Peyer's patch (tissue), 4 donors: ENCODE measurements around the gene ISOC2. TPM values are rescaled to one million over a fixed set of nuclear protein-coding genes. Genes with fewer than 3 reads are reported as not detected.
A peak's percentile ranks its signal among the peaks of the same experiment; 100 is the strongest.
"Not testable (repeated sequence)": the region's sequence is repeated elsewhere in the genome, so short reads cannot be mapped to it uniquely, and the experiment has no call there.

Experiments
- DNase-seq, 3 donors: peaks; one replicate each; pipeline ENCODE4 v3.0.0-alpha.2; 2017 to 2019
- H3K27ac ChIP-seq, 4 donors: fragments of 200-600 bp; sonication (generic); one replicate each; pipeline ENCODE4 v1.5.1; 2016 to 2019
- H3K27me3 ChIP-seq, 2 donors: fragments of 200-600 bp; sonication (generic); one replicate each; pipeline ENCODE4 v1.5.1; 2019
- H3K36me3 ChIP-seq, 3 donors: fragments of 200-600 bp; sonication (generic); one replicate each; pipeline ENCODE4 v1.5.1; 2016 to 2019
- H3K4me1 ChIP-seq, 4 donors: fragments of 200-600 bp; sonication (generic); one replicate each; pipeline ENCODE4 v1.5.1; 2016 to 2019
- H3K4me3 ChIP-seq, 4 donors: fragments of 200-600 bp; sonication (generic); 1 replicate in 3 of 4; 2 replicates in 1 of 4; pipeline ENCODE4 v1.5.1; 2016 to 2019; ENCODE audit warnings: mild to moderate bottlenecking in 1 of 4
- H3K9me3 ChIP-seq, 4 donors: fragments of 200-600 bp; sonication (generic); one replicate each; pipeline ENCODE4 v1.5.1; 2016 to 2019; ENCODE audit warnings: mild to moderate bottlenecking in 1 of 4
- POLR2A ChIP-seq, 2 donors: fragments of 450-650 bp; IDR thresholded peaks; one replicate each; pipeline ENCODE4 v1.5.1; 2017; ENCODE audit warnings: antibody characterized with exemption in 2 of 2, mild to moderate bottlenecking in 2 of 2, moderate library complexity in 2 of 2
- total RNA-seq, 4 donors: library from RNA; depleted of rRNA; stranded (reverse); fragments of >200 nt; gene quantifications; one replicate each; pipeline ENCODE4 v1.1.0, GENCODE V29; 2016
- TF ChIP-seq, protein P1 (sequence below), 6 experiments: fragments of 450-650 bp in 4 of 6; fragments of 200-600 bp in 2 of 6; sonication (generic) in 1 of 6; IDR thresholded peaks; one replicate each; pipeline ENCODE4 v1.5.1; 2017 to 2019; ENCODE audit warnings: antibody characterized with exemption in 6 of 6, mild to moderate bottlenecking in 3 of 6, moderate library complexity in 1 of 6

ISOC2 gene
- total RNA-seq, 4 donors from 2014 or later, result 28.1 to 102 (median 60.0) TPM

DNA sequence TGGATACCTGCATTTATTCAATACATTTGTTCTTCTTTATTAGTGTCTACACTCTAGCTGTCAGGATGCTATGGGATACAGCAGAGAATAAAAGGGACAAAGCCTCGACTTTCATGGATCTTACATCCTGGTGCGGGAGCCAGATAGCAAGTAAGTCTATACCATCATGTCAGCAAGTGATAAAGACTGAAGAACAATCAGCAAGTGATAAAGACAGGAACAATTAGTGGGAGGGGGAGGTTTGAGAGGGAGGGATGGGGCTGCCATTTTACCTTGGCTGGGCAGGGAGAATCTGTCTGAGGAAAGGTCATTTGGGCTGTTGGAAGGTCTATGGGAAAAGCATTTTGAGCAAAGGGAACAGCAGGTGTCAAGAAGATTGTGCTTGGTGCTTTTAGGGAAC, 51.3 kb downstream of the ISOC2 start:
- peaks cover 6 to 18% (median 9%) of the 10 kb centered on the region in 4 donors for H3K4me1 ChIP-seq
- no peak overlapping the region for H3K27ac ChIP-seq
- H3K4me3 ChIP-seq, result no peak overlapping the region
- H3K27me3 ChIP-seq, result no peaks in the 10 kb centered on the region
- DNase-seq, result no peak
- TF ChIP-seq POLR2A (IDR thresholded peaks at IDR 0.05), result no peak
- TF ChIP-seq, protein P1, sequence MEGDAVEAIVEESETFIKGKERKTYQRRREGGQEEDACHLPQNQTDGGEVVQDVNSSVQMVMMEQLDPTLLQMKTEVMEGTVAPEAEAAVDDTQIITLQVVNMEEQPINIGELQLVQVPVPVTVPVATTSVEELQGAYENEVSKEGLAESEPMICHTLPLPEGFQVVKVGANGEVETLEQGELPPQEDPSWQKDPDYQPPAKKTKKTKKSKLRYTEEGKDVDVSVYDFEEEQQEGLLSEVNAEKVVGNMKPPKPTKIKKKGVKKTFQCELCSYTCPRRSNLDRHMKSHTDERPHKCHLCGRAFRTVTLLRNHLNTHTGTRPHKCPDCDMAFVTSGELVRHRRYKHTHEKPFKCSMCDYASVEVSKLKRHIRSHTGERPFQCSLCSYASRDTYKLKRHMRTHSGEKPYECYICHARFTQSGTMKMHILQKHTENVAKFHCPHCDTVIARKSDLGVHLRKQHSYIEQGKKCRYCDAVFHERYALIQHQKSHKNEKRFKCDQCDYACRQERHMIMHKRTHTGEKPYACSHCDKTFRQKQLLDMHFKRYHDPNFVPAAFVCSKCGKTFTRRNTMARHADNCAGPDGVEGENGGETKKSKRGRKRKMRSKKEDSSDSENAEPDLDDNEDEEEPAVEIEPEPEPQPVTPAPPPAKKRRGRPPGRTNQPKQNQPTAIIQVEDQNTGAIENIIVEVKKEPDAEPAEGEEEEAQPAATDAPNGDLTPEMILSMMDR (IDR thresholded peaks at IDR 0.05), result no peak
- H3K36me3 ChIP-seq, result peaks cover 0 to 9% (median 0%) of the 10 kb centered on the region in 3 donors
- H3K9me3 ChIP-seq, result no peaks in the 10 kb centered on the region

DNA sequence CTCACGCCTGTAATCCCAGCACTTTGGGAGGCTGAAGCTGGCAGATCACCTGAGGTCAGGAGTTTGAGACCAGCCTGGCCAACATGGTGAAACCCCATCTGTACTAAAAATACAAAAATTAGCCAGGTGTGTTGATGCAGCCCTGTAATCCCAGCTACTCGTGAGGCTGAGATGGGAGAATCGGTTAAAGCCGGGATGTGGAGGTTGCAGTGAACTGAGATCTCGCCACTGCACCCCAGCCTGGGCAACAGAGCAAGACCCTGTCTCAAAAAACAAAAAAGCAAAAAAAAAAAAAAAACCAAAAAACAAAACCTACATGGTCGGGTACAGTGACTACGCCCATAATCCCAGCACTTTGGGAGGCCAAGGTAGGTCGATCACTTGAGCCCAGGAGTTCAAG, 52.3 kb downstream of the ISOC2 start:
- not testable (repeated sequence) for H3K27ac ChIP-seq, DNase-seq

DNA sequence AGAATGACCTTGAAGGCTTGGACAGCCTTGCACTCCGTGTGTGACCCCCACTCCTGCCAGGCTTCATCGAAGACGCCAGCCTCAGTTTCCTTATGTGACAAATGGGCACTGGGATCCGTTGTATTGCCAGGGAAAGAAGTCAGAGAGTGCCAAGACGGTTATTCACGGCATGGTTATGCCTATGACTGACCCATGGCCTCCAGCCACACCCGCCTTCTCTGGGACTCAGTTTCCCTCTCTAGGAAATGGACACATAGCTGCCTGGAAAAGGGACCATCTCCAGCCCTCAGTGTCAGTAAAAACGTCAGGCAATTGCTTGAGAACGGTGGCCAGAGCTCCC, 52.9 kb downstream of the ISOC2 start:
- peaks cover 6 to 18% (median 9%) of the 10 kb centered on the region in 4 donors for H3K4me1 ChIP-seq
- H3K27ac ChIP-seq, result peak overlapping the region; percentile 90 to 96 (median 95)
- H3K4me3 ChIP-seq, result peak overlapping the region; percentile 81 to 93 (median 90)
- no peak for DNase-seq
- H3K36me3 ChIP-seq, result peaks cover 0 to 21% (median 0%) of the 10 kb centered on the region in 3 donors
- no peak for TF ChIP-seq POLR2A (IDR thresholded peaks at IDR 0.05)
- TF ChIP-seq, protein P1 (IDR thresholded peaks at IDR 0.05), result no peak
- H3K27me3 ChIP-seq, result no peaks in the 10 kb centered on the region
- H3K9me3 ChIP-seq, result no peaks in the 10 kb centered on the region

More for the DNA sequence above, 52.3 kb downstream of the ISOC2 start:
- not testable (repeated sequence) for H3K9me3 ChIP-seq, H3K4me3 ChIP-seq, H3K27me3 ChIP-seq
- H3K4me1 ChIP-seq, result peaks cover 6 to 18% (median 9%) of the 10 kb centered on the region in 4 donors
- H3K36me3 ChIP-seq, result peaks cover 0 to 15% (median 0%) of the 10 kb centered on the region in 3 donors

DNA sequence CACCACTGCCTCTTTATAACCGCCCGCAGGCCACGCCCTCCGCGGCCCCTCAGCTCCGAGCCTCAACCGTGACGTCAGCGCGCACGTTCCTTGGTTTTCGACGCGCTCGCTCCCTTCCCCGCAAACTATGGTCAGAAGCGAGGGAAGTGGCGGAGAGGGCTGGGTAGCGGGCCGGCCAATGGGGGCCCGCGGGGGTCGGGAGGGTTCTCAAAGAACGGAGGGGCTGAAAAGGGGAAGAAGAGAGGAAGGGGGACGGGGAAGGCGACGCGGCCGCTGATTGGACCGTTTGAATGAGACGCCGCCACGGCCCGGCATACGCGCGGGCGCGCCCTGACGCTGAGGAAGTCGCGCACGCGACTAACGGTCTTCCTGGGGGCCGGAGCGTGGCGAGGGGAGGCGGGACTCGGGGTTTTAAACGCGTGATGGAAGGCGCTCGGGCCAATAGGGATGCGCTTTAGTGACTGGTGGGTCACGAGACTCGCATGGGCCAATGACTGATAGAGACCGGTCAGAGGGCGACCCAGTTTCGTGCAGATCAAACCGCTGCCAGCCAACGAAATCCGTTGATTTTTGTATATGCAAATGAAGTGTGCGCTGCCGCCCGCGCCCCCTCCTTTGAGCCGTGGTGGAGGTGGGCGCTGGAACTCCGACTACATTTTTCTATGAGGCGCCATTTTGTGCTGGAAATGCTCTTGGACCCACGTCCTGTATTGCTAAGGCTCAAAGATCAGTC, 53.5 kb downstream of the ISOC2 start:
- H3K27ac ChIP-seq, result peak overlapping the region; percentile 90 to 96 (median 95)
- peaks cover 6 to 18% (median 9%) of the 10 kb centered on the region in 4 donors for H3K4me1 ChIP-seq
- no peaks in the 10 kb centered on the region for H3K9me3 ChIP-seq
- peak overlapping the region; percentile 81 to 93 (median 90) for H3K4me3 ChIP-seq
- DNase-seq, result peak; percentile 97 to 99 (median 98)
- H3K27me3 ChIP-seq, result no peaks in the 10 kb centered on the region
- TF ChIP-seq POLR2A (IDR thresholded peaks at IDR 0.05), result peak in 1 of 2 donors; percentile 93
- TF ChIP-seq, protein P1 (IDR thresholded peaks at IDR 0.05), result peak in 1 of 6 experiments; percentile 0
- peaks cover 0 to 27% (median 0%) of the 10 kb centered on the region in 3 donors for H3K36me3 ChIP-seq

DNA sequence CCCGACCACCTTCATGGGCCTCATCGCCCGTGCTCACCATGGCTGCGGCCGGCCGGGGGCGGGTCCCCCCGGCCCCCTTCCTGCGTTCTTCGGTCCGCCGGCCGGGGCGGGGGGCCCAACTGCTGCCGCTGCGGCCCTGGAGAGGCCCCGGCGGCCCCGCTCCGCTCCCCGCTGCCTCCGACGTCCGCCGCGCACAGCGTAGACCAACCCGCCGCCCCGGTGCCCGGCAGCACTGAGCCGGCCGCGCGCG, 54.0 kb downstream of the ISOC2 start, which contains the start of gene UBE2S:
Gene UBE2S, minus strand, starts transcription at position 239 of the 250 bp plus-strand sequence. Its CDS starts 199 bp downstream, at position 40.
- H3K4me1 ChIP-seq, result peaks cover 6 to 18% (median 9%) of the 10 kb centered on the region in 4 donors
- not testable (repeated sequence) for DNase-seq, H3K9me3 ChIP-seq

More for the DNA sequence above, 54.0 kb downstream of the ISOC2 start, which contains the start of gene UBE2S:
- not testable (repeated sequence) for H3K27me3 ChIP-seq
- Histone ChIP-seq H3K27ac (peak within 1 kb of the TSS; percentile 90 to 96 (median 95)), H3K36me3 (peaks cover 0 to 32% (median 0%) of the 10 kb centered on the region in 3 donors), H3K4me3 (peak within 1 kb of the TSS; percentile 81 to 93 (median 90))
- TF ChIP-seq POLR2A (IDR thresholded peaks at IDR 0.05), result peak in 1 of 2 donors; percentile 93
- TF ChIP-seq, protein P1 (IDR thresholded peaks at IDR 0.05), result peak in 2 of 6 experiments; percentile 3 to 7
